ENCODE measurements around the gene GAS7.

The GAS7 gene

DNA sequence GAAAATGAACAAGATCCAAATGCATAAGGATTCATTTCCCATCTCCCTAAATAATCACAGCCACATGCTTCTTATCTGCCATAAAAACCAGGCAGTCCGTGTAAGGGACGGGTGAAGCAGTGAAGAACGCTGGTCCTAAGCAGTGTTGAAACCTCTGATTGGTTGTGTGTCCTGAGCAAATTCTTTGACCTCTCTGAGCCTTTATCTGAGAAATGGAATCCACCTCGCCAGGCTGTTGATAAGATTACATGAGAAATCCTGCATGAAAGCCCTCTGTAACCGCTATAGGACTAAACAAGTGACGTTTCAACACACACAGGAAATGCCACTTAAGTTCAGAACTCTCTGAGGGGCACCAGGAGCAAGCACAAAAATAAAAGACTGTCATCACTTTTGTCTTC lies 26.8 kb downstream of the GAS7 start:
- DNase-seq (ENCODE audit: low spot score): no peak

GRCh38 chr17:10171122-10171571 lies 27.3 kb downstream of the GAS7 start:
- DNase-seq (ENCODE audit: low spot score): no peak

GRCh38 chr17:10170233-10170632 lies 28.2 kb downstream of the GAS7 start:
- no peak for DNase-seq (ENCODE audit: low spot score)

- no peak for DNase-seq (ENCODE audit: low spot score)
Observed at GRCh38 chr17:10169290-10169689, 29.1 kb downstream of the GAS7 start.

DNA sequence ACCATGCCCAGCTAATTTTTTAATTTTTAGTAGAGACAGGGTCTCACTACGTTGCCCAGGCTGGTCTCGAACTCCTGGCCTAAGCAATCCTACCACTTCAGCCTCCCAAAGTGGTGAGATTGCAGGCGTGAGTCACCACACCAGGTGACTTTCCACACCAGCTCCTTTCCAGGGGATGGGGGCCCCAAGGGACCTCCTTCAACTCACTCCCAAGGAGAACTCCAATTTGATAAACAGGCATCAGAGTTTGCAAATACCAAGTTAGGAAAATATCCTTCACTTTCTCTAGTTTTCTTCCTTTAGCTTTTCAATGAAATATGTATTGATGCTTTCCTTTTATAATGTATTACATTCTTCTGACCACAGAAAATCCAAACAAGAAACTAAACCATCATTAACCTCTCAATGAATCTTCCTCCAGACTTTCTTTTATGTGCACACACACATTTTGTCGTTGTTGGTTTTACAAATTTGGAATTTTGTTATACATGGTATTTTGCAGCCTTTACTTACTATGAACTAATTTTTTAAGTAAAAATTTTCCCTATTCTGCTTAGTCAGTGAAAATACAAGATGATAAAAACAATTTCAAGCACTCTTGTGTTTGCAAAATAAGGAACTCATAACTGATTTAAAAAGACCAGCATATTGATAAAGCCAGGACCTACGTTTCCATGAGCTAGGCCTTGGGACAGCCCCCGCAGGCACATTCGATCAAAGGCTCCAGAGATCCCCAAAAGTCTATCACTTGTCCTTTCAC lies 32.0 kb downstream of the GAS7 start:
- DNase-seq (ENCODE audit: low spot score): no peak

DNA sequence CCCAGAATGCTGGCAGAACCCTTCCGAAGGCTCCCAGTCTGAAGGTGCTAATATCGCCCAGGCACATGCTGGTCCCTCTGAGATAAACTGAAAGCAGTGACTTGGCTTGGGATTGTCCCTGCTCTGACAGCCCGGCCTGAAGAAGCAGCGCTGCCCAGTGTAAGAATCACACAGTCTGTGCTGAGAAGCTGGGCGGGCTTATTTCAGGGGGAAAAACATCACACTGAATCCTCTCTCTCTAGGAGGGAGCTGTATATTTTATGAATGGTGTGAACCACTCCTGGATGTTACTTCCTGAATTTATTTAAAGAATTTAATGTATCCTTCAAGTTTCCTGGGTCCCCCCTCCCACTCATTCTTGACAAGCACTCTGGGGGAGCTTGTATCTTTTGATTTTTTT lies 36.3 kb downstream of the GAS7 start:
- DNase-seq (ENCODE audit: low spot score): no peak

DNA sequence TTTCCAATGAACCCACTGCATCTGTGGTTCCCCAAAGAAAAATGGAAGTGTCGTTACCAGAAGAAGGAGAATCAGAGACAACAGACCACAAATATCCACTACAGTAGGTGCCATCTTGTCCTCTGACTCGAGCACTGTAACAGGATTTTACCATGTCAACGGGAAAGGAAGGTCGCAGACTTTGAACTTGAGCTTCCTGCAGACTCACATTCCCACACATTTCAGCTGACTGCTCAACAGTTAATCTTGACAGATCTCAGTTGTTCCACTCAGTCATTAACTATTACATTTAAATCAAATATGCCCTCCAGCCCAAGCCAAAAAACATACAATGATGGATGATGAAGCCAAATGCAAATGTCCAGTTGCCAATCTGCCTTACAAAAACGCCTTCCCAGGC lies 37.0 kb downstream of the GAS7 start:
- no peak for DNase-seq (ENCODE audit: low spot score)

- peak; percentile 24 for DNase-seq (ENCODE audit: low spot score)
Observed at GRCh38 chr17:10156948-10157607, 41.3 kb downstream of the GAS7 start.

DNA sequence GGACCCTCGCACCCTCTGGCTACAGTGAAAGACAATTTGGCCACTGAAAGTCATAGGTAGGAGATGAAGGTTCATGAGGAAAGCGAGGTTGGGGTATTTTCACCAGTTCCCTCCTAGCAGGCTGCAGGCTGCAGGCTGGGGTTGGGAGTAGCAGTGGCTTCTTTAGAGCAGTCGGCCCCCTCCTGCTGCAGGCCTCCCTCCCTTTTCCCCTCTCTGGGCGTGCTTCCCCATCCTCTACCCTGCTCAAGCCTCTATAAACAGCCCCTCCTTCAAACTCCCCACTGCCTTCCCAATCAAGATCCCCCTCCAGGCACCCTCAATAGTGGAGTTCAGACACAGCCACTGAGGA lies 41.8 kb downstream of the GAS7 start:
- DNase-seq (ENCODE audit: low spot score): no peak

GRCh38 chr17:10156077-10156435 lies 42.4 kb downstream of the GAS7 start:
- no peak for DNase-seq (ENCODE audit: low spot score)

- DNase-seq (ENCODE audit: low spot score): no peak
Observed at GRCh38 chr17:10155371-10156076, 42.9 kb downstream of the GAS7 start.

- peak; percentile 13 for DNase-seq (ENCODE audit: low spot score)
Observed at GRCh38 chr17:10151667-10152496, 46.5 kb downstream of the GAS7 start.

GRCh38 chr17:10149573-10150399 lies 48.6 kb downstream of the GAS7 start:
- peak; percentile 50 for DNase-seq (ENCODE audit: low spot score)

- DNase-seq (ENCODE audit: low spot score): no peak
Observed at GRCh38 chr17:10147761-10148415, 50.5 kb downstream of the GAS7 start.

GRCh38 chr17:10147040-10147439 lies 51.4 kb downstream of the GAS7 start:
- no peak for DNase-seq (ENCODE audit: low spot score)

DNA sequence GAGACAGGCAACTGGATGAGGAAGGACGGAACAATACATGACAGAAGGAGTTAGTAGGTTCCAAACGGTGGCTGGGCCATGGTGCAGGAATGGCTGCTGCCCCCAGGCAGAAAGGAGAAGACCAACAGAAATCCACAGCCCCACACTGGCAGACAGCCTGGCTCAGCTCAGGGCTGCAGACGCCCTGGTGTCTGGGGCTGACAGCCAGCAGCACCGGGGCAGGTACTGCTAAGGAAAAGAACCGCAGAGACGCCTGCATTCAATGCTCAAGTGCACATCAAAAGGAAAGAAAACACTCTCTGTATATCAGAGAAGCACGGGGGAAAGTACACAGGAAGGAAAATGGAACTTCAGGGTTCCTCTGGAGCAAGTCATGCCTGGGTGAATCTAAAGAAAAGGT lies 53.4 kb downstream of the GAS7 start:
- DNase-seq (ENCODE audit: low spot score): no peak

- no peak for DNase-seq (ENCODE audit: low spot score)
Observed at GRCh38 chr17:10144456-10144855, 54.0 kb downstream of the GAS7 start.

DNA sequence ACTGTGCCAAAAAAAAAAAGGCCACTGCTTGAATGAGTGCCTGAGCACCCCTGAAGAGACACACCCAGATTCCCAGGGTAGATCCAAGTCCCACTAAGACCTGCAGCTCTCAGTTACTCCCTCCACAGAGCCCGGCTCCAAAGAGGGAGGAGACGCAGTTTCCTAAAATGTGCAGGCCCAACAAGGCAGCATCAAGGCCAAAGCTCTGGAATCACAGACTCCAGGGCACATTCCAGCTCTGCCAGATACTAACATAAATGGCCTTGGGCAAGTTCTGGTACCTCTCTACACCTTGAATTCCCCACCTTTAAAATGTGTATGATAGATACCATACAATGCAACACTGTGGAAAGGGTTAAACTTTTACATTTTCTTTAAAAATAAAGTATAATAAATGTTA lies 57.0 kb downstream of the GAS7 start:
- no peak for DNase-seq (ENCODE audit: low spot score)

GRCh38 chr17:10139577-10139976 lies 58.8 kb downstream of the GAS7 start:
- no peak for DNase-seq (ENCODE audit: low spot score)

DNA sequence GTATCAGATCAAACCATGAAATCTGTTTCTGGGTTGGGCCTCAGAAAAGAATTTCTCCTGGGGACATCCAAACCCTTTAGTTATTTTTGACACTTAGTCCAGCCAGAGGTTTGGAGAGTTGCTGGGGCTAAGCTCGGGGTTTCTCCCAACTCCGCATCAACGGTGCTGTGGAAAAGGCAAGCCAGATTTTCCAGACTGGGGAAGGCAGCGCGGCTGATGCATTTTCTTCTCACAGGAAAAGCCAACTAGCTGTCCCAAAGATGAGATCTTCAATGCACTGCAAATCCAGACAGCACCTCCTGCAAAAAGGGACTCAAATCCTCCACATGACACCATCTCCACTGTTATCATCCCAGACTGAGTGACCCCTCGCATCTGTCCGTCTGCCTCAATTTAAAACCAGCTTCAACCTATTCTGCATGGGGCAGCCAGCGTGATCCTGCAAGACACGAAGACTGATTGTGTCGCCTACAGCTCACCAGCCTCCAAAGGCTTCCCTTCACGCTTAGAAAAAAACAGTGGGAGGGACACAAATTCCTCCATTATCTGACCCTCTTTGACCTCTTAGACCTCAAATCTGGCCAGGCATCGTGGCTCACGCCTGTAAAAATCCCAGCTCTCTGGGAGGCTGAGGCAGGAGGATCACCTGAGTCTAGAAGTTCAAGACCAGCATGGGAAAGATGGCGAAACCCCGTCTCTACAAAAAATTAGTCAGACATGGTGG lies 62.0 kb downstream of the GAS7 start:
- no peak for DNase-seq (ENCODE audit: low spot score)

Measured in CD4-positive, alpha-beta T cell treated with Interleukin-2 at 100 ng/mL for 4 hours (primary cell).